ENCODE data around the gene LY6G6D. TPM values are rescaled to one million over a fixed set of nuclear protein-coding genes. Genes with fewer than 3 reads are reported as not detected.
A peak's percentile ranks its signal among the peaks of the same experiment; 100 is the strongest.

Gene LY6G6D
- total RNA-seq, 2 donors from 2014 or later, result not detected

GRCh38 chr6:31767096-31767645, 52.0 kb downstream of the LY6G6D start:
- Mint-ChIP-seq H3K36me3 (ENCODE audit: low read depth) (peaks cover 12% of the 10 kb centered on the region), H3K27me3 (no peaks in the 10 kb centered on the region), H3K9me3 (no peaks in the 10 kb centered on the region), H3K27ac (peak overlapping the region; percentile 38), H3K4me3 (no peak overlapping the region), H3K4me1 (peaks cover 17% of the 10 kb centered on the region)
- no peak for ATAC-seq (replicated peaks)

Other genes with a start within 250 kb of the LY6G6D start
- 10 to 100 TPM; 25.8 to 34.3 TPM for gene MICB, start 217.2 kb upstream of the LY6G6D start, total RNA-seq
- not detected for gene MCCD1, start 186.4 kb upstream of the LY6G6D start, total RNA-seq
- 100 to 1,000 TPM; 558 to 568 TPM for gene DDX39B, start 173.3 kb upstream of the LY6G6D start, total RNA-seq
- gene ATP6V1G2, start 168.7 kb upstream of the LY6G6D start, total RNA-seq, result 1 to 10 TPM; 2.1 to 2.4 TPM
- 10 to 100 TPM; 14.1 to 29.8 TPM for gene NFKBIL1, start 167.7 kb upstream of the LY6G6D start, total RNA-seq
- gene LTA, start 143.1 kb upstream of the LY6G6D start, total RNA-seq, result 100 to 1,000 TPM; 163 to 567 TPM
- gene TNF, start 139.8 kb upstream of the LY6G6D start, total RNA-seq, result 100 to 1,000 TPM in 1 of 2 donors, 10 to 100 TPM in 1; 69.5 to 199 TPM
- 100 to 1,000 TPM; 269 to 395 TPM for gene LTB, start 132.9 kb upstream of the LY6G6D start, total RNA-seq
- 10 to 100 TPM in 1 of 2 donors, 1 to 10 TPM in 1; 8.1 to 28.7 TPM for gene LST1, start 129.1 kb upstream of the LY6G6D start, total RNA-seq
- gene NCR3, start 122.3 kb upstream of the LY6G6D start, total RNA-seq, result 10 to 100 TPM; 25.4 to 28.6 TPM
- 10 to 100 TPM in 1 of 2 donors, 1 to 10 TPM in 1; 9.1 to 15.5 TPM for gene AIF1, start 100.1 kb upstream of the LY6G6D start, total RNA-seq
- gene PRRC2A, start 94.6 kb upstream of the LY6G6D start, total RNA-seq, result 100 to 1,000 TPM; 226 to 237 TPM
- 100 to 1,000 TPM; 298 to 383 TPM for gene BAG6, start 62.7 kb upstream of the LY6G6D start, total RNA-seq
- gene APOM, start 59.5 kb upstream of the LY6G6D start, total RNA-seq, result 1 to 10 TPM in 1 of 2 donors, under 1 TPM in 1; 0.76 to 1.3 TPM
- gene C6orf47, start 54.6 kb upstream of the LY6G6D start, total RNA-seq, result 10 to 100 TPM; 16.2 to 21.0 TPM
- 10 to 100 TPM; 30.1 to 39.0 TPM for gene GPANK1, start 50.4 kb upstream of the LY6G6D start, total RNA-seq
- gene CSNK2B, start 49.3 kb upstream of the LY6G6D start, total RNA-seq, result 100 to 1,000 TPM; 204 to 245 TPM
- gene LY6G5B, start 45.4 kb upstream of the LY6G6D start, total RNA-seq, result 10 to 100 TPM; 25.3 to 28.1 TPM
- gene LY6G5C, start 34.3 kb upstream of the LY6G6D start, total RNA-seq, result 1 to 10 TPM; 2.2 to 5.0 TPM
- 10 to 100 TPM; 31.4 to 31.7 TPM for gene ABHD16A, start 12.0 kb upstream of the LY6G6D start, total RNA-seq
- gene LY6G6F, start 8.5 kb upstream of the LY6G6D start, total RNA-seq, result not detected
- gene LY6G6C, start 6.4 kb downstream of the LY6G6D start, total RNA-seq, result under 1 TPM in 1 of 2 donors, not detected in 1; 0.64 TPM
- gene MPIG6B, start 8.0 kb downstream of the LY6G6D start, total RNA-seq, result not detected
- 10 to 100 TPM in 1 of 2 donors, 1 to 10 TPM in 1; 9.4 to 23.8 TPM for gene DDAH2, start 14.0 kb downstream of the LY6G6D start, total RNA-seq
- gene CLIC1, start 21.2 kb downstream of the LY6G6D start, total RNA-seq, result 100 to 1,000 TPM; 406 to 482 TPM
- gene MSH5, start 24.7 kb downstream of the LY6G6D start, total RNA-seq, result 10 to 100 TPM; 78.9 to 82.6 TPM
- 10 to 100 TPM; 12.1 to 18.9 TPM for gene SAPCD1, start 47.3 kb downstream of the LY6G6D start, total RNA-seq
- 1 to 10 TPM; 2.9 to 4.2 TPM for gene VWA7, start 62.0 kb downstream of the LY6G6D start, total RNA-seq
- gene VARS1, start 80.4 kb downstream of the LY6G6D start, total RNA-seq, result 100 to 1,000 TPM in 1 of 2 donors, 10 to 100 TPM in 1; 75.3 to 134 TPM
- 100 to 1,000 TPM in 1 of 2 donors, 10 to 100 TPM in 1; 92.5 to 139 TPM for gene LSM2, start 91.6 kb downstream of the LY6G6D start, total RNA-seq
- gene HSPA1L, start 99.9 kb downstream of the LY6G6D start, total RNA-seq, result 1 to 10 TPM; 2.7 to 2.9 TPM
- gene HSPA1A, start 100.2 kb downstream of the LY6G6D start, total RNA-seq, result 100 to 1,000 TPM; 124 to 189 TPM
- gene HSPA1B, start 112.4 kb downstream of the LY6G6D start, total RNA-seq, result 100 to 1,000 TPM in 1 of 2 donors, 10 to 100 TPM in 1; 78.4 to 118 TPM
- gene NEU1, start 147.5 kb downstream of the LY6G6D start, total RNA-seq, result 10 to 100 TPM; 19.3 to 22.3 TPM
- under 1 TPM in 1 of 2 donors, not detected in 1; 0.39 TPM for gene SLC44A4, start 163.6 kb downstream of the LY6G6D start, total RNA-seq
- gene EHMT2, start 182.3 kb downstream of the LY6G6D start, total RNA-seq, result 10 to 100 TPM; 41.2 to 55.3 TPM
- gene ZBTB12, start 186.7 kb downstream of the LY6G6D start, total RNA-seq, result 1 to 10 TPM; 1.6 to 3.0 TPM
- gene C2, start 212.4 kb downstream of the LY6G6D start, total RNA-seq, result 1 to 10 TPM in 1 of 2 donors, under 1 TPM in 1; 0.58 to 4.7 TPM
- 1 to 10 TPM in 1 of 2 donors, not detected in 1; 1.5 TPM for gene CFB, start 230.7 kb downstream of the LY6G6D start, total RNA-seq
- gene NELFE, start 243.6 kb downstream of the LY6G6D start, total RNA-seq, result 10 to 100 TPM; 50.3 to 63.6 TPM
- 10 to 100 TPM; 86.5 to 92.9 TPM for gene SKIC2, start 243.8 kb downstream of the LY6G6D start, total RNA-seq